Fibroblast of peridontal ligament (primary cell): ENCODE measurements around the gene FGF11.

ENCODE experiments used
- DNase-seq: peaks from one replicate; pipeline ENCODE4 v3.0.0-alpha.2; 2010; ENCODE audit errors: extremely low read depth

The FGF11 gene

GRCh38 chr17:7439462-7440112 is at the start of gene FGF11:
Gene FGF11 (plus strand): TSS chr17:7439512. CDS start chr17:7439621, 109 bp downstream.
- no peak for DNase-seq

GRCh38 chr17:7389924-7390910 is 49.1 kb upstream of the FGF11 start:
- no peak for DNase-seq

GRCh38 chr17:7391307-7391706 is 48.0 kb upstream of the FGF11 start:
- no peak for DNase-seq

DNA sequence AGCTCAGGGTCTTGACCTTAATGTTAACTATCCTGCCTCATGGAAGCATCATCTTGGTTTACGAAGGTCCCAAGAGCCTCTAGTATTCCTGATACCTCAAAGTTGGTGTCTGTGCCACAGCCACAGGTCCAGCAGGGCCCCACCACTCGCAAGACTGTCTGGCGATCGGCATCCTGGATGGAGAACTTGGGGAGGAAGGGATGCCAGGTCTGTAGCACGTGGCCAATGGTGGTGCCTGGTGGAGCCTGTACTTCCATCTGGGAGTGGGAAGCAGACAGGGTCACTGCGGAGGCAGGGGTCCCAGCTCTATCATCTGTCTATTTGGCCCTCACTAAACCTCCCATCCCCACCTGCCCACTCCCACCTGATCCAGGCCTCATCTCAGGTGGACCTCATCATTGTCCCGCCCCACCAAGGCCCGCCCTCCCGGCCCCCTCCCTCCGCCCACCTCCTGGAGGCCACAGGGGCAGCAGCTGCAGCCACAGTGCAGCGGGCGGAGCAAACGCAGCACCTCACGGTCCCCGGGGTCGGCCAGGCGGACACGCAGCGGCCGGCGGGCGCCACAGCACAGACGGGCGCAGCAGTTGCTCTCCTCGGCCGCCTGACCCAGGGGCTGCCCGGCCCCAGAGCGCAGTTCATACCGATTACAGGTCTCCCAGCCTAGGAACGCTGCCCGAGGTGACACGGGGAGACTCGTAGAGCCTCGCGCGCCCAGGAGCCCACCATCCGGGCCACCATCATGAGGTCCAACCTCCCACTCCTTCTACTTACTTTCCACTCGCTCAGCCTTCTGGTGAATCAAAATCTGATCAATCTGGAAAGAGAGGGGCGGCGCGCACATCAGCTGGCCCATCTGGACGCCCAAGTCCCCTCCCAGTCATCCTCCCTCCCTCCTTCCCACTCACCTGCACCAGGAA is 46.4 kb upstream of the FGF11 start:
- DNase-seq = no peak

DNA sequence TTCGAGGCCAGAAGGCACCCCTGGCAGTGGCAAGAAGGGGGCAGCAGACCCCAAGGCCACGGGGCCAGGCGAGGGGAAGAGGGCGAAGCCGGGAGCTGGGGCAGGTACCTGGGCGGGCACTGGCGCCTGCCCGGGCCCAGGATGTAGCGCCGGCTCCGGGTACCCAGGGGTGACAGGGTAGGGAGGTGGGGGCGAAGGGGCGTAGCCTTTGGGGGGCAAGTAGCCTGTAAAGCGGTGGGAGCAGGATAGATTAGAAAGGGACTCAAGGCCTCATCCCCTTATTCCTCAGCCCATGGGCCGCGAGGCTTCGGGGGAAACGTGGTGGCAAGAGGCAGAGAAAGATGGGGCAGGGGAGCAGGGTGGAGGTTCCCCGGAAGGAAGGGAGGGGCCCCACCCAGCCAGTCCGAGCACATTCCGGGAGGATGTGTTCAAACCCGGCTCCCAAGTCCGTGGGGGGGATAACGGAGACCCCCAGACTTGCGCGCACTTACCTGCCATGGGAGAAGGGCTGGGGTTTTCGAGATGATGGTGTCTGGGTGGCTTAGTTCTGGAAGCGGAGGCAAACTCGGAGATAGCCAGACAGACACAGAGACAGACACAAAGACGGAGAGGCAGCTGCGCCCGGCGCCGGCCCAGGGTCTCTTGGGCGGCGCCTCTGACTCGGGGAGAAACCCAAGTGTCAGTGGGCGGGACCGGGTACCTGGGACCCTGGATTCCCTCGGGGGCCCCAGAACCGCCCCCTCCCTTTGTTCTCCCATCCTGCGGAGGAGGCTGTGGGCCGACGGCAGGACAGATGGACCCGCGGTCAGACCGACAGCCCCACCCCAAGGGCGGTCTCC is 45.5 kb upstream of the FGF11 start:
- no peak for DNase-seq

- DNase-seq = peak; percentile 76
These were observed 44.7 kb upstream of the FGF11 start, which contains the start of gene PLSCR3 for GRCh38 chr17:7394452-7395191. Gene PLSCR3 (minus strand): TSS chr17:7394525. CDS start chr17:7394110, 415 bp downstream.

DNA sequence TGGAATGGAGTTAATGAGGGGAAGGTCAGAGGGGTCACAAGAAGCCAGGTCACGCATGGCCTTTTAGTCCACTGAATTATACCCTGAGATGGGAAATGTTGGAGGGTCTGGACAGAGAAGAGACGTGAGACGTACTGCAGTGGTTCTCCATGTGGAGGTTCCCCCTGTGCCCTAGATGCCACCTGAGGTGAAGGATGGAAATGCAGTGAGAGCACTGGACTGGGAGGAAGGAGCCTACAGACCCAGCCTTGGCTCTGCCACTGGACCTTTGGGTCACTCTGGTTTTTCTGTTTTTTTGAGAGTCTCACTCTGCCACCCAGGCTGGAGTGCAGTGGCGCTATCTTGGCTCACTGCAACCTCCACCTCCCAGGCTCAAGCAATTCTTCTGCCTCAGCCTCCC is 43.2 kb upstream of the FGF11 start:
- no peak for DNase-seq

- DNase-seq = no peak
These were observed 40.7 kb upstream of the FGF11 start for GRCh38 chr17:7398612-7399011.

- no peak for DNase-seq
These were observed 36.1 kb upstream of the FGF11 start for GRCh38 chr17:7403043-7403726.

DNA sequence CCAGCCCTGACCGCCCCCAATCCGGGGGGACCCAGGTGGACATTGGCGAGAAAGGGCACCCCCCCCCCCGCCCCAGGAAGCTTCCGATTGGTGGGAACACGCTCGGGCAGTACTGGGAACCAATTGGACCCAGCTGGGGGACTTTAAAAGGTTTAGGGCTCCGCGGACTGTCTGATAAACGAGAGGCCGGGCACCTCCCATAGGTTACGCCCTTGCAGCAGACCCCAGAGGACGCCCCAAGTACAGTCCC is 35.7 kb upstream of the FGF11 start:
- no peak for DNase-seq

GRCh38 chr17:7403977-7404736 is 35.2 kb upstream of the FGF11 start, which contains the start of gene TMEM256:
Gene TMEM256 (minus strand): TSS chr17:7404097. CDS start chr17:7404084, 13 bp downstream.
- peak; percentile 99 for DNase-seq

DNA sequence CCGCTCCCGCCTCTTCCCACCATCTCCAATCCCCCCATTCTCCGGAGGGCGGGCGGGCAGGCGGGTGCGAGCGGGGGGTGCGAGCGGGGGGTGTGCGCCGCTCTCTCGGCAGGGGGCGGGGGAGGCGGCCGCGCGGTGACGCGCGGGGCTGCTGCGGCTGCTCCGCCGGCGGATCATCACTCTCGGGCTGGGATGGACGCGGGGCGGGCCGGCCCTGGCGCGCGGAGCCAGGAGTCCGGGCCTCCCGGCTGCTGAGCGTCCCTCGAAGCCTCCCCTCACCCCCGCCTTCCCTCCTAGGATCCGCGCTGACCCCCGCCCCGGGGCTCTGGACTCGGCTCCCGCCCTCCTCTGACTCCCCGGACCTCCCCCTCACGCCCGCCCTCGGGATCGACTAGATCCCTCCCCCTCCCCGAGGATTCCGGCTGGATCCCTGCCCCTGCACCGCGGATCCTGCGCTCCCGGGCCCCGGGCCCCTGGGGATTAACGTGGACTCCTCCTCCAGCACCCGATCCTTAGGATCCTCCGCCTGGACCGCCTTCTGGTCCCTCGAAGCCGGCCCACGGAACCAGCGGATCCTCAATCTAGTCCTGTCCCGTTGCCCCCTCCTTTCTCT is 34.5 kb upstream of the FGF11 start:
- peak; percentile 13 for DNase-seq

DNA sequence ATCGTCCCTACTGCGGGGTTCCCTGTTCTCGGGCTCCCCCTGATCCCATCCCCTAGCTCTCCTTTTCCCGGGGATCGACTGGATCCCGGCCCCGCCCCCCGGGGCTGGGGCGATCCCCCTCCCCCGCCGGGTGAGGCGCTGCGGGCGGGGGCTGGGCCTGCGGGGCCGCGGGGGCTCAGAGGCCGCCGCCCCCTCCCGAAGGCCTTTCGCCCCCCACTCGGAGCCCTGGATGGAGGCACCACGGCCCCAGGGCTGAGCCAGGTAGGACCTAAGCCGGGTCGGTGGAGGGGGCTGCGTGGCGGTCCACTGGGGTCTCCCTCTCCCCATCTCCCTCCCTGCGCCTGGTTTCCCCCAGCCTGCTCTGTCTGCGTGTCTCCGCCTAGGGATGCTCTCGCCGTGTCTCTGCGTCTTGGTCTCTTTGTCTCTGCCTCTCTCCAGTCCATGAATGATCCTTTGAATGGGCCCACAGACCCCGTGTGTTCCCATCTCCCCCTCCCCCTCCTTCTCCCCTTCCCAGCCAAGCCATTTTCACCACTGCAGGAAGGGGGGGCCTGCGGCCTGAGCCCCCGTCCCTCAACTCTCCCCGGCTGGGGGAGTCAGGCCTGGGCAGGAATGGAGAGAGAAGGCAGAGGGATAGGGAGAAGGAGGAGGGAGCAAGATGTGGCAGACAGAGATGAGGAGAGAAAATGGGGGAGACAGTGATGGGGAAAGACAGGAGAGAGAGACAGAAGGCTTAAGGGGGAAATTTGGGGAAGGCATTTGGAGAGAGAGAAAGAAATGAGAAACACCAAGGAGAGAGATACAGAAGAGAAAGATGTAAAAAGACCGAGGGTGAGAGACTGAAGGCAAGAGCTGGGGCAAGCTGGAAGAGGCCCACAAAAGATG is 33.7 kb upstream of the FGF11 start:
- no peak for DNase-seq

GRCh38 chr17:7406235-7406825 is 33.0 kb upstream of the FGF11 start:
- DNase-seq = no peak

GRCh38 chr17:7407082-7407481 is 32.2 kb upstream of the FGF11 start:
- DNase-seq = no peak

DNA sequence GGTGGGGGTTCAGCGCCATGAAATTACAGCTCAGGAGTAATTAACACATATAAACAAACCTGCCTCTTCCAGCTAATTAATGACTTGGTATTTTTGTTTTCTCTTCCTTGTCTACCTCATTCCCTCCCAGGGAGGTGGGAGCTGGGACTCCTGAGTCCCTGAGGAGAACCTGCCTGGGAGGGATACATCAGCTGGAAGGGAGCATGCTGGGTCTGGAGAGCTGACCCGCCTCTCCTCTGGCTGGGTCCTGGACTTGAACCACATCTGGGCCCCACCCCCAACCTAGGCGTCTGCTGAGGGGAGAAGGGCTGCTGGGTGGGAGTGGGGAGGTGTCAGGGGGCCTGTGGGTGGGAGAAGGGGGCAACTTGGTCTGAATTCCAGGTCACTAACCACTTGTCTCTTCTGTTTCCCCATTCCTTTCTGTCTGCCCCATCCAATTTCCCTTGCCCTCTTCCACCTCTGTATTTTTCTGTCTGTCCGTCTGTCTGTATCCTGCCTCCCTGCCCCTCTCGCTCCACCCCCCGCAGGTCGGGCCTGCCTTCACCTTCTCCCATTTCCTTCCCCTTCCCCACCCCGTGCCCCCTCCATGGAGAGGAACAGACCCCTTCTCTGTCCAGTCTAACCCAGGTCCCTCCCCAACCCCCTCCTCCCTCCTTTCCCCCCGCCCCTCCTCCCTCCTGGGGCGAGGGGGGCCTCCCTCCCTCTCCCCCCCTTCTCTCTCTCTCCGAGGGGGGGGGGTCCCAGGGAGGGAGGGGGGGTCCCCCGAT is 31.6 kb upstream of the FGF11 start, which contains the start of gene NLGN2:
NLGN2 (plus strand) TSS at position 361 of the 767 bp plus-strand sequence. CDS start 411 bp downstream, outside the sequence.
- no peak for DNase-seq
